ENCODE data around the gene ITGB6.
"Not testable (repeated sequence)": the region's sequence is repeated elsewhere in the genome, so short reads cannot be mapped to it uniquely, and the experiment has no call there.

Gene ITGB6

DNA sequence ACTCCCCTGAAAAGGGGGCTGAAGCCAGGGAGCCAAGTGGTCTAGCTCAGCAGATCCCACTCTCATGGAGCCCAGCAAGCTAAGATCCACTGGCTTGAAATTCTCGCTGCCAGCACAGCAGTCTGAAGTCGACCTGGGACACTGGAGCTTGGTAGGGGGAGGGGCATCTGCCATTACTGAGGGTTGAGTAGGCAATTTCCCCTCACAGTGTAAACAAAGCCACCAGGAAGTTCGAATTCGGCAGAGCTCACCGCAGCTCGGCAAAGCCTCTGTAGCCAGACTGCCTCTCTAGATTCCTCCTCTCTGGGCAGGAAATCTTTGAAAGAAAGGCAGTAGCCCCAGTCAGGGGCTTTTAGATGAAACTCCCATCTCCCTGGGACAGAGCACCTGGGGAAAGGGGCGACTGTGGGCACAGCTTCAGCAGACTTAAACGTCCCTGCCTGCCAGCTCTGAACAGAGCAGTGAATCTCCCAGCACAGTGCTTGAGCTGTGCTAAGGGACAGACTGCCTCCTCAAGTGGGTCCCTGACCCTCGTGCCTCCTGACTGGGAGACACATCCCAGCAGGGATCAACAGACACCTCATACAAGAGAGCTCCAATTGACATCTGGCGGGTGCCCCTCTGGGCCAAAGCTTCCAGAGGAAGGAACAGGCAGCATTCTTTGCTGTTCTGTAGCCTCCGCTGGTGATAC lies 18.8 kb downstream of the ITGB6 start:
- DNase-seq (ENCODE audit: low read depth): not testable (repeated sequence)

DNA sequence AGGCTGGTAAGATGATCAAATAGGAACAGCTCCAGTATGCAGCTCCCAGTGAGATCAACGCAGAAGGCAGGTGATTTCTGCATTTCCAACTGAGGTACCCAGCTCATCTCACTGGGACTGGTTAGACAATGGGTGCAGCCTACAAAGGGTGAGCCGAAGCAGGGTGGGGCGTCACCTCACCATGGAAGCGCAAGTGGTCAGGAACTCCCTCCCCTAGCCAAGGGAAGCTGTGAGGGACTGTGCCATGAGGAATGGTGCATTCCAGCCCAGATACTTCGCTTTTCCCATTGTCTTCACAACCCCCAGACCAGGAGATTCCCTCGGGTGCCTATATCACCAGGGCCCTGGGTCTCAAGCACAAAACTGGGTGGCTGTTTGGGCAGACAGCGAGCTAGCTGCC lies 19.4 kb downstream of the ITGB6 start:
- not testable (repeated sequence) for DNase-seq (ENCODE audit: low read depth)

DNA sequence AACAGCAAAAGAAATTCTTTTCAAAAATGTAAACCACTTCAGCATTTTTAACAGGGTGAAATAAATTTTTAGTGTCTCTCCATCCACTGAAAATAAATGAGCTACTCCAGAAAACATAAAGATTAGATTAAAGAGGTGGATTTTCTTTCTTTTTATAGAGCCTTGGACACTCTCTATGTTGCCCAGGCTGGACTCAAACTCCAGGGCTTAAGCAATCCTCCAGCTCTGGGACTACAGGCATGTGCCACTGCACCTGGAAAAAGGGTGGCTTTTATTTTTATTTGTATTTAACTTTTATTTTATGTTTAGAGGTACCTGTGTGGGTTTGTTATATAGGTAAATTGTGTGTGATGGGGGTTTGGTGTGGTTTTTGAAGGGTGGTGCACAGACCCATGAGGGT lies 19.9 kb downstream of the ITGB6 start:
- no peak for DNase-seq (ENCODE audit: low read depth)

DNA sequence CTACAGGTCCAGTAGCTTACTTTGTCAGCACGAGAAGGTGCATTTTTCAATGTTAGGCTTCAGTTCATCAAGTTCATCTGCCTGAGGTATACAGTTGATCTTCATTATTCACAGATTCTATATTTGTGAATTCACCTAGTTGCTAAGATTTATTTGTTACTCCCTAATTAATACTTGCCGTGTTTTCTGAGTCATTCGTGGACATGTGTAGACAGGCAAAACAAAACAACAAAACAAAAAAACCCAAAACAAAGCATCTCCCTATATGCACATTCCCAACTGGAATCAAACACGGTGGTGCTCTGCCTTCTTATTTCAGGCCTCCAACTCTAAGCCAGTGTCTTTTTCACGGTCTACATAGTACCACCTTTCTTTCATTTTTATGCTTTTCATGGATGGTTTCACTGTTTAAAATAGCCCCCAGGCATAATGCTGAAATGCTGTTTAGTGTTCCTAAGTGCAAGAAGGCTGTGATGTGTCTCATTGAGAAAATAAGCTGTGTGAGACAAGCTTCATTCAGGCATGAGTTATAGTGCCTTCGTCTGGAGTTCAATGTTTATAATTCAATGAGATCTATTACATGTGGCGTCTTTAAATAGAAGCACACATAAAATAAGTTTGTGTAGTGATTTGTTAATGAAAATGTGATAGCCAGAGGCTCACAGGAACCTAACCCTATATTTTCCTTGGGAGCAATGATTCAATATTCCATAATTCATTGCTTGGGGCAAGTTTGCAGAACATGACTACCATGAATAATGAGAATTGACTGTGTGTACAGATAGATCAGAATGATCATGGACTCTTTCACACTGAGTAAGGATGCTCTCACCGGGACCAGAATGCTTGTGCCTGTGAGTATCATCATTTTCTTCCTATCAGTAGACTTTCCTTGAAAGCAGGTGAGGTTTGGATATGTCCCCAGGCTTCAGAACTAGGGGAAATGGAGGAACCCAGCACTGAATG lies 24.6 kb downstream of the ITGB6 start:
- DNase-seq (ENCODE audit: low read depth): no peak

DNA sequence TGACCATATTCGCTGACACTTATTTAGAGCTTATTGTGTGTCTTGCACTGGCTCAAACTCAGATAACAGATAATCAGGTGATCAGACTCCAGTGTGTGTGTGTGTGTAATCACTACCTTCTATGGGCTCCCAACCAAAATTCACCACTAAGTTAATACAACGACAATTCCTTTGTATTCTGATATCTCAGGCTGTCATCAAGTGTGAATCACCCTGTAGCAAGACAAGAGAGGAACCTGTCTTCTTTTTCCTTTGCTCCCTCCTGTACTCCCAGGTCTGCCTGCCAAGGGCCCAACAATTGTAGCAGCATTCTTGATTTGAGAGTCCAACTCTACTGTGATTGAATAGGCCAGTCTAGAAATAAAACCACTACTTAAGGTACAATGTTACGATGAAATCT lies 25.8 kb downstream of the ITGB6 start:
- DNase-seq (ENCODE audit: low read depth): no peak

DNA sequence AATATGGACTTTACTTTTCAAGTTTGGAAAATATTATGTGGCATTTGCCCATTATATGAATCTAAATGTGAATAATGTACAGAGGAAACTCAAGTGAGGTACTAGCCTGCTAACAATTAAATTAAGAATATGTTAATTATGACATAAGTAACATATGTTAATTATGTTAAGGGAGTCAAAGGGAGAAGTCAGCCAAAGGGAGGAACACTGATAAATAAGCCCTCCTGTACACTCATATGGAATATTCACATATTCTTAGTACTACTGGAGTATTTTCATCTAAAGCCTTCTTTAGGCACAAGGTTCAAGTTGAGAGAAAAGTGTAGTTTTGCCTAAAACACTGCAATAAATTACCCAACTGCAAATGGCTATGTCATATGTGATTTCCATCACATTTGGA lies 30.1 kb downstream of the ITGB6 start:
- DNase-seq (ENCODE audit: low read depth): no peak

DNA sequence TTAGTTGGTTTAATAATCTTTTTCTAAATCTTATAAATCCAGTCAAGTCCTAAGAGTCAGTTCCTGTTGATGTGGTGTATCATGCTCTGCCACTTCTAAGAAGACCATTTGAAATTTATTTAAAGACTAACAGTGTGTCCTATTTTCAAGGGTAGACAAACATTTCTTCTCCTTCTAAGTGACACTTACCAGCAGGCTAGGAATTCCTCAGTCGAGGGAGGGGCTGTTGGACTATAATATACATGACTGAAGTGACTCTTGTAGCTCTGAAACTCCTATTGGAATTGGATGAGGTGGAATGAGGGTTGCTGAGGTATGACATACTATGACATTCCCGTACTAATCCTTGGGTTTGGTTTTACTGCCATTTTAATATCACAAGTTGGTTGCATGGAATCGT lies 30.6 kb downstream of the ITGB6 start:
- no peak for DNase-seq (ENCODE audit: low read depth)

DNA sequence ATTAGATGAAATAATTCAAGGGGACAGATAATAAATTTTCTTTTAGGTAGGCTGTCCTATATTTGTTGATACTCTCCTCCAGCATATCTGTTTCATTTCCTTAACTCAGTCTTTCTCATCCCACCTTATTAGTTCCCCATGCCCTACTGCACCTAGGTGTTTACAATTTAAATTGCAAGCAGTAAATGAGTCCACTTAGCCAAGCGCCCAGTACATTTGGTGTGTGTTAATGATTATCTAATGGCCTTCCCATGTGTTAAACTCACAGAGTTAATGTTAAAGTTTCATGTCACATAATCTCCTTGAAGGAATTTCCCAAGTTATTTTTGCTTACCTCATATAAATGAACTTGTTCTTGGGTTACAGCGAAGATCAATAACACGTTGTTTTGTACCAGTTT lies 31.2 kb downstream of the ITGB6 start:
- no peak for DNase-seq (ENCODE audit: low read depth)

DNA sequence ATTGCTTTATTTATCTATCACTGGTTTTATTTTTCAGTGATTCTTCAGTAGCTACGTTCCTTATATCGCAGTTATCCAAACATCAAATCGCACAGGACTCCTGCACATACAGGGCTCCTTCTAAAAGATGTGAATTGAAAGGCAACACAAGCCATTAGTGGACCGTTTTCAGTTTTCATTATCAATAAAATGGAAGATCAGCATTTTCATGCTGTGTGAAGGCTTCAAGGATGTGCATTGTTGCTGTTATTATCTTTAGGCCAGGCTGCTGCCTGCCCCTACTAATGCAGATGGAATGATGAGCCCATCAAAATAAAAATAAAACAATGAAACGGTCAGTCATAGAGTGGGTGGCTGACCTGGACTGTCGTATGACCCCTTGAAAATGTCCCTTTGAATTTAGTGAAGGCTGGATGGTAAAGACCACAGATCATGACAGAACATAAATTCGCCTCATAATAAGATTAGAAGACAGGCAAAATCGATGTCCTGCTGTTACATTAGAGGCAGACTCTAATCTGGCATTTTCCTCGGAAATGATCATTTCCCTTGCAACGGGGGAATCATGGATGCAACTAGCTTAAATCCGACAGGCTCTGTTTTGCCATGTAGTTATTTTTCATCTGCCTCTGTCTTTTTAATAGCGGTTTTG lies 32.9 kb downstream of the ITGB6 start:
- DNase-seq (ENCODE audit: low read depth): no peak

DNA sequence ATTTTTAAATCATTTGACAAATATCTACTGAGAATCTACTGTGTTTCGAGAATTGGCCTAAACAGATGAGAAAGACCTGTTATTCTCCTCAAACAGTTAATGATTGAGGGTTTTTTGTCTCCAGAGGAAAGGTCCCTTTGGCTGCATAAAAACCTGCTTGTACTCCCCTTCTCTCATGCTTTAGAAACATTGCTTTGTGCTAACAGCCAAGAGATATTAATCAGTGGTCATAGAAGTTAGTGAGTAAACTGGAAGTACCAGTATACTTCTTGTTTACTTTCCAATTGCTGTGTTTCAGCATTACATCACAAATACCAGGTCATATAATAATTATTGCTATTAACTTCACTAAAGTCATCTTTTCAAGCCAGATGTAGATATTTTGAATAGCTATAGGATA lies 34.1 kb downstream of the ITGB6 start:
- DNase-seq (ENCODE audit: low read depth): no peak

DNA sequence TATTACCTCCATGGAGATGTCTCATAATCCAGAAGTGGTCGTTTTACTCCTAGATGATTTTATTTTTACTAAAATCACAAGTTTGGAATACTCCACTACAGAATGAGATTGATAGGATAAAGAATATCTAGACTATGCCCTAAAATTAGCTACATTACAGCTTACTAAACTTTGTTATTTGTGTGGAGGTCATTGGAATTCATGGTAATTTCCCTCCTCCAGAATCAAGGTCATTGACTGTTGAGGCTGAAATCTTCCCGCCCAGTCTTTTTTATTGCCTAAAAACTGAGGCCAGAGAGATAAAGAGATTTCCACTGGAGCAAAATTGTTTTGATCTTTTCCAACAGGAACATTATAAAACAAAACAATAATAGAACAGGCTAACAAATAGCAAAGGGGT lies 35.0 kb downstream of the ITGB6 start:
- DNase-seq (ENCODE audit: low read depth): no peak

DNA sequence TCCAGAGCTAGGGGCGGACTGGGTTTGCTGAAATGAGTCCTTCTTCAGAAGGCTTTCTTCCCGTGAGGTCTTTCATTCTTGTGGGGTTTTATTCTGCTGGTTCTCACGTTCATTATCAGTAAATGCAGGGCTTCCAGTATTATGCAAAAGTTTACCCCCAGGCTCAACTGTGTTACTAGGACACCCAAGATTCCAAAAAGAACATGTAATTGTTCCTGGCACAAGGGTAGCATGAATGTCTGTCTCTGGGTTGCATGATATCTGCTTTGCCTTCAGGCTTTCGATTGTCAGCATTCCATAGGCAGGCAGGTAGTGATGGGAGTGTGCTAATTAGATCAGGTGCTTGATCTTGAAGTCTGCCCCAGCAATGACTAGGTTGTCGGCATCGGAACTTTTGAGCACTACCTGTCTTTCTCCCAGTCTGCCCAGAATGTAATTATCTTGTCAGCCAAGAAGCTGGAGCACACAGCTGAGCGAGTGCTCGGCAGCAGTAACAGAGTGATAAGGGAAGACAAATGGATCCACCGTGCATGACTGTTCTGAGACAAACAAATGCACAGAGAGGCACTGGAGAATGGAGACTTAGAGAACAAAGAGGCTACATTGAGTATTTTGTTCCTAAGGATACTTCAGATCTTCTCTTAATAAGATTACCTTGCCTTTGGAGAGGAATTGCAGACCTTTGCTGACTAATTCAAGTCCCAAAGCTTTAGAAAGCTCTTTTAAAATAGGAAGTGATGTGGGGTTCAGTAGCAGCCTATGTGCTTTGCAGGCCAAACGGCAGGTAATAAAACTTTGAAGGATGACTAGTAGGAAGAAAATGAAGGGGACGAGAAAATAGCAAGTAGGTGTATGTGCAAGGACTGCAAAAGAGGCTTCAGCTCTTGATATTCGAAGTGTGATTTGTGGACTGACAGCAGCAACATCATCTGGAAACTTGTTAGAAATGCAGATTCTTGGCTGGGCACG lies 41.9 kb downstream of the ITGB6 start:
- no peak for DNase-seq (ENCODE audit: low read depth)

DNA sequence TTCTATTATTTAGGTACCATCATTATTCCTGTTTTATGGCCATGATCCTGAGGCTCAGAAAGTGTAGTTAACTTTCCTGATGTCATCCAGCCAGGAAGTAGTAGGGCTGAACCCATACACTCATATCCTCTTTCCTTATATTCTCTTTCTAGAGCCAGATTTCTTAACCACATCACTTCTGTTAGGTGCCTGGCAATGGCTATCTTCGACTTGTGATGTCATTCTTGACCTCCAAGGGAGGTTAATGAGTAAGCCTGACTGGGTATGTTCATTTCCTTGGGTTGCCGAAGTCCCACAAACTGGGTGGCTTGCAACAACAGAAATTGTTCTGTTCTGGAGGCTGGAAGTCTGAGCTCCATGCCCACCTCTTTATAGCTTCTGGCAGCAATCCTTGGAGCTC lies 43.4 kb downstream of the ITGB6 start:
- DNase-seq (ENCODE audit: low read depth): no peak

DNA sequence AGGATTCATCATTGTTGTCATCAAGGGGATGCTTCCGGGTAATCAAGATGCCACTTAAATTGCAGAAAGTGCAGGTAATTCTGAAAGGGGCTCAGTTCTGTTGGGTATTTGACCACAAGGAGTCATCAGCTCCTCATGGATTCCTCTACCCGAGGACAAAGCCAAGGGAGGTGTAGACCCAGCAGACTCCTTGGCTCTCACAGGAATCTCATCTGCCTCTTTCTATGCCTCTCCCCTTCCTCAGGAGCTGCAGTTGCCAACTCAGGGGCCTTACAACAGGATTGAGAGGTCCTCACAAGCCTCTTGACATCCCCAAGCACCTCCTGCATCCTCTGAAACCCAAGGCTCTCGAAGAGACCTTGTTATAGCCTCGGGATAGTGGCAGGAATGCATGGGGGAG lies 44.0 kb downstream of the ITGB6 start:
- no peak for DNase-seq (ENCODE audit: low read depth)

DNA sequence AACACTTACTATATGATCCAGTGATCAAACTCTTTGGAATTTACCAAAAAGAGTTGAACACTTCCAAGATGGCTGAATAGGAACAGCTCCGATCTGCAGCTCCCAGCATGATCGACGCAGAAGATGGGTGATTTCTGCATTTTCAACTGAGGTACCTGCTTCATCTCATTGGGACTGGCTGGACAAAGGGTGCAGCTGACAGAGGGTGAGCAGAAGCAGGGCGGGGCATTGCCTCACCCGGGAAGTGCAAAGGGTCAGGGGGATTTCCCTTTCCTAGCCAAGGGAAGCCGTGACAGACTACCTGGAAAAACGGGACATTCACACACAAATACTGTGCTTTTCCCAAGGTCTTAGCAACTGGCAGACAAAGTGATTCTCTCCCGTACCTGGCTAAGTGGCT lies 51.7 kb downstream of the ITGB6 start:
- DNase-seq (ENCODE audit: low read depth): not testable (repeated sequence)

DNA sequence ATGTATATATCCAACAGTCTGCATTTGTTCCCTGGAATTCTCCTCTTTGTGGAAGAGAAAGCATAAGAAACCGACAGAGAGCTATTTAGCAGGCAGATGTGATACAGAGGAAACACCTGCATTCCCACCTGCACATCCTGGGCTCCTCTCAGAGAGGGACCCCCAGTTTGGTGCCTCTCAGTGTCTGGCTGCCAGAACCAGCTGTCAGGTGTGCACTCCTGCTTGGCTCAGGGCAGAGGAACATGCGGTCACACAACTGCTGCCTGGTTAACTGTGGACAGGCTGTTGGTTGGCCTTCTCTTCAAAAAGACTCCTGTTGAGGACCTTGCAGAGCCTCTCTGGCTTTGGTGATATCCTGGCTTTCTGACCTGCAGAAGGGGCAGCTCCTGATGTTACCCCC lies 54.6 kb downstream of the ITGB6 start:
- DNase-seq (ENCODE audit: low read depth): no peak

DNA sequence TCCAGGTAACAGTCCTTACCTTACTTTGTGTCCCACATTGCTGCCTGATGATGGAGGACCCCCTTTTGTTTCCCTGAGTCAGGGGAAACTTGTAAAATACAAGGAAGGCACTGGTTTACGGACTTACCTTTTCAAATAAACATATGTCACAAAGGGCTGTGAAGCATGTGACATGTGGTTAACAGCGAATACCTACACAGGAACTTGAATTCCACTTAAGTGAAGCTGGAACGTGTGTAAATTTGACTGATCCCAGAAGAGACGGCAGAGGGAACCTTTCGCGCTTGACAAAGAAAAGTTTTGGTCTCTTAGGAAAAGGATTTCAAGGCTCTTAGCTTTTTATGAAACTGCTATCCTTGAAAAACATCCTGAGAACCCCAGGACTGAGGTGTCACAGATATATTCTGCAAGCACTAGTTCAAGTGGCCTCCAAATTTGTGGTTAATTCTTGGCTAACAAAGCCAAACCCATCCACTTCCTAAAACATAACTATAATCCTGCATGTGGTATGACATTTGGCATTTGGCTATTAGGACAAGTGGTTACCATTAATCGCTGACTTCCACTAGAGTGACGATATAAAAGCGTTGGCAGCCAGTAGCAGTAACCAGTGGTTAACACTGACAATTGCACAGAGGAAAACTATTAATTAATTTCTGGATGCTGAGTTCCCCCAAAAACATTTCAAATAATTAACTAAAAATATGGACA lies 55.6 kb downstream of the ITGB6 start:
- no peak for DNase-seq (ENCODE audit: low read depth)

DNA sequence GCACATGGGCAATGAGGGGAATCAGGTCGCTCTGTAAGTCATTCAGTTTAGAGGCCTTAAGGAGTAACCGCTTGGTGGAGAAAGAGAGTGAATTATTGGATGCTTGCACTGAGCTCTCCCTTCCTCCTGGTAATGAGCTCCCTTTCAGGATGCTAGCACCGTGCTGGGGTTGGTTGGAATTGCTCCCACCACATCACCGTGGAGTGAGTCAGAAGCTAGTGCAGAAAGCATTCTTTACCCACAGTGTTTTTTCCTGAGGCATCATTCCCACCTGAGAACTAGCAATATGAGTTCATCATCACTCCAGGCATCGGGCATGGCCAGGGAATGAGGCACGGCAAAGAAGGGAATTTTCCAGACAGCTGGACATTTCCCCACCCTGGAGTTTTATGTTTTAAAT lies 57.6 kb downstream of the ITGB6 start:
- no peak for DNase-seq (ENCODE audit: low read depth)

DNA sequence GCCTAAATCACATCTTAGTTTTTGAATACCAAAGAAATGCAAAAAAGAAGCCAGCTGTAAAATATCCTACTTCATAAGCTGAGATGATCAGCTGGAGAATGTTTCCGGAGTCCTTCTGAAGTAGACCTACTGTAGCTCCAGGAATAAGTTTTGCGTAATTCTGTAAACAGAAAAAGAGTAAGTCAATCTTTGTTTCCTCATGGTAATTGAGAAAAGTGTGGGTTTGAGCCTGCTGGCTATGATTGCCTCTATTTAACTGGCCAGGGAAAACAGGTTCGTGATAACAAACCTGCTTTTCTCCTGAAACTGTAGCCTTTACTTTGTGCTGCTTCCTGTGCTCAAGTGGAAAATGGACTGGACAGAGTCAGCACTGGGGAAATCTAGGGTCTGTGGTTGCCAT lies 58.2 kb downstream of the ITGB6 start:
- DNase-seq (ENCODE audit: low read depth): no peak

DNA sequence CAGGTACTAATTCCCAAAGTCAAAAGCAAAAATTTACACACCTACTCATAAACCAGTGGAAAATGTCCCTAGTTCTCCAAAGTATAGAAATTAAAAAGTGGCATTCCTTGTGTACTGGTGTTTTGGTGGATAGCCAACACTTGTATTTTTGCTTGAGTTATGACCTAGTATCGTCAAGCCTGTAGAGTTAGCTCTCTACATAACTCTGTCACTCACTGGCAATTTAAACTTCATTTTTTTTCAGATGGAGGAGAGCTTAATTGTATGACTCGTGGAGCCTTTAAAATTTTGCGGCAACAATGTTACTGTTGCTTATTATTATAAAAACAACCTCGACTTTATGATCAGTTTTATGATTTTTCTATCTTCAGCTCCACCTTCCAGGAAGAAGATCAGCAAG lies 58.7 kb downstream of the ITGB6 start:
- DNase-seq (ENCODE audit: low read depth): no peak

DNA sequence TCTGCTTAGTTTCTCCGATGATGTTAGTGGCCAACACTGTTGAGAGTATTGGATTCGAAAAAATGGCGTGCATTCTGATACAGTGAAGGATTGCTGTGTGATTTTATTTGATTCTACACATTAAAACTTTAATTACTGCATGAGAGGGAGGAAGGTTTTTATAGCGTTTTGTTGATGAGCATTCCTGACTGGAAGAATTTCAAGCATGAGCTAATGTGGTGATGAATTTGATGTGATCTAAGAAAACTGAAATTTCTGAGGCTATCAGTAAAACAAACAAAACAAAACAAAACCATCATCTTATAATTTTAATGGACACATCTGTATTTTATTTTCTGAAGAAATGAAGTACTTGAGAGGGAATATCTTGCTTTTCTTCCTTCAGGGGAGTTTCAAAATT lies 59.6 kb downstream of the ITGB6 start:
- no peak for DNase-seq (ENCODE audit: low read depth)
